GM10266 (cell line): ENCODE results near the gene ADGRA1.
"Not testable (repeated sequence)": the region's sequence is repeated elsewhere in the genome, so short reads cannot be mapped to it uniquely, and the experiment has no call there.

Experiments
- DNase-seq: peaks from one replicate; pipeline ENCODE4 v3.0.0; 2012; ENCODE audit errors: extremely low spot score
- CTCF ChIP-seq: IDR thresholded peaks from 2 replicates; pipeline ENCODE4 v1.5.1; 2012; ENCODE audit warnings: mild to moderate bottlenecking, low read depth; ENCODE audit not compliant: control insufficient read depth, insufficient read depth; ENCODE audit errors: missing control alignments

ADGRA1 gene

GRCh38 chr10:133107442-133107841 is 19.7 kb downstream of the ADGRA1 start:
- no peak for DNase-seq
- no peak for TF ChIP-seq CTCF

- no peak for DNase-seq
- no peak for TF ChIP-seq CTCF
Observed at GRCh38 chr10:133109711-133110110, 22.0 kb downstream of the ADGRA1 start.

GRCh38 chr10:133110133-133110532 is 22.4 kb downstream of the ADGRA1 start:
- DNase-seq, result no peak
- TF ChIP-seq CTCF, result no peak

GRCh38 chr10:133110609-133111275 is 23.0 kb downstream of the ADGRA1 start:
- no peak for DNase-seq
- no peak for TF ChIP-seq CTCF

GRCh38 chr10:133111640-133112039 is 23.9 kb downstream of the ADGRA1 start:
- DNase-seq, result not testable (repeated sequence)

- no peak for TF ChIP-seq CTCF
- no peak for DNase-seq
Observed at GRCh38 chr10:133113146-133113830, 25.6 kb downstream of the ADGRA1 start.

- DNase-seq, result no peak
- TF ChIP-seq CTCF, result no peak
Observed at GRCh38 chr10:133113847-133114246, 26.1 kb downstream of the ADGRA1 start.
